ENCODE measurements around the gene G6PD.
"Not testable (repeated sequence)": the region's sequence is repeated elsewhere in the genome, so short reads cannot be mapped to it uniquely, and the experiment has no call there.

The G6PD gene

DNA sequence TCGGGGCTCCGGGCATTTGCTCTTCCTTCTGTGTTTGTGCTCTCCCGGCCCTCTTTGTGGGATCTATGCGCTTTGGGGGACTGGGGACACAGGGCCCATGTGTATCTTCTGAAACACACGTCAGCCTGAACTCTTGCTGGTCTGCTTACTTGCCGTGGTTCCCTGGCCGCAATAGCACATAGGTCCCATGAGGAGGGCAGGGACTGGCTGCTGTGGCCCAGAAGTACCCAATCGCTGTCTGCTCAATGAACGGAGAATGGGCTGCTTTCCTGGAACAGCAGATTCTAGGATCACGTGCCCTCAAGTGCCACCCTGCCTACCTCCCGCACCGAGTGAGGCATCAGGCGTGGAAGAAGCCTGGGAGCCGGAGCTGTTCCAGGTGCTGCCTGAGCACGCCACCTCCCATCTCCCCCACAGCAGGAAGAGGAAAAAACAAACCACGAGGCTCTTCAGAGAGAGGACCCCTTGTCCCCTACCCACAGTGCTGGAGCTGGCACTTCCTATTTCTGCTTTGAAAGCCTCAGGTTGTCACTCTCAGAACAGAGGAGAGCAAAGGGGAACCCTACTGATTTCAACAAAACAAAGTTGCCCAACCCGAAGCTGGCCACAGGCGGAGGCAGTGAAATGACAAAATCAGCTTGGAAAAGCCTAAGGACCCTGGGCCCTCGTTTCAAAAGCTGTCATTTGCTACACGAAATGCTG lies 3.8 kb downstream of the G6PD start:
- DNase-seq: no peak

DNA sequence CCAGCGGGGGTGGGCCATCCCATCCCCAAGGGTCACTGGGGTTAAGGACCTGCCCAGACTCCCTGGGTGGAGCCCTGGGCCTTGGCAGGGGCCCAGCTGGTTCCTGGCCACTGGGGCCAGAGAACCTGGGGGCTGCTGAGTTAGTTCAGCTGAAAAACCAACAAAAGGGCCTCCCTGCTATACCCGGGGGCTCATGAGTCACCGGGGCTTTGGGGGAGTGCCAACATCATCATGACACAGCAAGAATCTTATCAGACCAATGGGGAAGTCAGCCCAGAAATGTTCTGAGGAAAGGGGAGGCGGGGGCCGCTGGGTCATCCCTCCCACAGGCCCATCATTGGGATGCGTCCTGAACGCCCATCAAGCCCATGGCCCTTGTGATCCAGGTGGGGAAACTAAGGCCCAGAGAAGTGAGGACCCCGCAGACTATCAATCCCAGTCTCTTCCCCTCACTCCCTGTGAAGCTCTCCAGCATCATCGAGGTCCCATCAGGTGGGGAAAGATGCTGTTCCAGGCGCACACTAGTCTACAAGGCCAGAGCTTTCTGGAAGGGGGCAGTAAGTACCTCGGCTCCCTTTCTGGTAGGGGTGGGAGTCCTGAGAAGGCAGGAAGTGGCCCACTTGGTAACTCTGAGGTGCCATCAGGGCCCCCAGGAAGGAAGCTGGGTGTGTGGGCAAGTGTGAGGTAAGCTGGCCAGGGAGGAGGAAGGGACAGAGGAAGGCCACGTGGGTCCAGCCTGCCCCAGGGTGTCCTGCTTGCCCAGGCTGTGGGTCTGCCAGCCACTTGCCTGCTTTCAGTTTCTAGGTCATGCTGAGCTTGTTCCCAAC lies 4.5 kb downstream of the G6PD start:
- DNase-seq: no peak

DNA sequence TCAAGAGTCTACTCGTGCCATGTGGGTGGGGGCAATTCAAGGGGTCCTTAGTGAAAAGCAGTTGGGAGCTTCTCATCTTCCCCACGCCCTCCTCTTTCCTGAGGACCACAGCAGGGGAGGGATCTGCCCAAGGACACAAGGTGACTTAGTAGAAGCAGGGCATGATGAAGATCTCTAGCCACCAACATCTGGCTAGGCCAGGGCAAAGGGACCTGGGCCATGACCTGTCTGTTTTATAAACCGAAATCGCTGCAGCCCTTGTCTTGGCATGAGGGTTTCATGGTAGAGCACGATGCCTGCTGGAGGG lies 5.1 kb downstream of the G6PD start:
- no peak for DNase-seq

DNA sequence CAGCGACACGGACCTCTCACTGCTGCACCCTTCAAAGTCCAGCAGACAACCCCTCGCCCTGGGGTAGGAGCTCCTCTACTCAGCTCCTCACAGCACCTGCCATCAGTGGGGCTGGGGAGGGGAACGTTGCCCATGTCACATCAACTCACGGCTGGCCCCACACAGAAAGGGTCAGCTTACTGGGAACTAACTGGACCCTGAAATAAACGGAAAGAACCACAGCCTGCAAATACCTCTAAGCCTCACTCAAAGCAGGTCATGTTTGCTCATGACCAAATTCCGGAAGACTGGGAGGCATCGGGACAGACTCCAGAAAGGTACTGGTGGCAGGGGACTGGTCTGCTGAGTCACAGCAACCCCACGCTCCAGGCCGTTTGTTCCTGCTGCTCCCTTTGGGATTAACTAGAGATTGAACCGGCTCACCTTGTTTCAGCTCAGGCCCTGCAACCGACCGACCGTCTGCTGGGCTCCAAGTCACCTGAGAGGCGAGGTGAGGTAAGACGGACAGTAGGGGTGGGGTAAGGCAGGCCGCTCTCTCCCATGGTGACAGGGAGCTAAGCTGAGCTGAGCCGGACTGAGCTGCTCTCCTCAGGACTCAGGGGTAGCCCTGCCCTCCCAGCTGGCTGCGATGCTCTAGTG lies 5.6 kb downstream of the G6PD start:
- no peak for DNase-seq

DNA sequence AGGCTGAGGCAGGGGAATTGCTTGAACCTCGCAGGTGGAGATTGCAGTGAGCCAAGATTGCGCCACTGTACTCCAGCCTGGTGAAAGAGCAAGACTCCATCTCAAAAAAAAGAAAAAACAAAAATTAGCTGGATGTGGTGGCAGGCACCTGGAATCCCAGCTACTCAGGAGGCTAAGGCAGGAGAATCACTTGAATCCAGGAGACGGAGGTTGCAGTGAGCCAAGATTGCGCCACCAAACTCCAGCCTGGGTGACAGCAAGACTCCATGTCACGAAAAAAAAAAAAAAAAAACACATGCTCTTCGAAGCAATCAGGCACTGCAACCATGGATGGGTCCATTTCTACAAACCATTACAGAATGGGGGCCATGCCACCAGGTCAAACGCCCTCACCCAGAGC lies 6.3 kb downstream of the G6PD start:
- DNase-seq: not testable (repeated sequence)

DNA sequence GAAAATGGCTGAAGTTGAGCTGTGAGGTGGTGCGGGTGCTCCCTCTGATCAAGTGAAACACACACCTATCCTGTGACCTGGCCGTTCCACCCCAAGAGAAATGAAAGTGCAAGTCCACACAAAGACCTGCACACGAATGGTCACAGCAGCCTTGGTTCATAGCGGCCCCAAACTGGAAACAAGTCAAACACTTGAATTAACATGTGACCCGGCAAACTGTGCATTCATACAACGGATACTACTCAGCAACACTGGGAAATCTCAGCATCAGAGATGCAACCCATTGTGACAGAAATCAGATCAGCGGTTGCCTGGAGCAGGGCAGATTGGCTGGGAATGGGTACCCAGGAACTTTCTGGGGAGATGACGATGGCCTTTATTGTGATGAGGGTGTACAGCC lies 7.6 kb downstream of the G6PD start:
- no peak for DNase-seq

DNA sequence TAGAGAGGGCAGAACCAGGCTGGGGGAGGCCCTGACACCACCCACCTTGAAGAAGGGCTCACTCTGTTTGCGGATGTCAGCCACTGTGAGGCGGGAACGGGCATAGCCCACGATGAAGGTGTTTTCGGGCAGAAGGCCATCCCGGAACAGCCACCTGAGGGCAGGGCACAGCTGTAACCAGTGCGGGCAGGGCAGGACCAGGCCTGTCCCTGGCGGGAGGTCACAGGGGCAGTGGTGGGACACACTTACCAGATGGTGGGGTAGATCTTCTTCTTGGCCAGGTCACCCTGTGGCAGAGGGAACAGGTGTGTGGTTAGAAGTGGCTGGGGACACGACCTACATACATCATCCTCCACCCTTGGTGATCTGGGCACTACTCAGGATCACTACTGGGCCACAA lies 10.8 kb downstream of the G6PD start:
- no peak for DNase-seq

DNA sequence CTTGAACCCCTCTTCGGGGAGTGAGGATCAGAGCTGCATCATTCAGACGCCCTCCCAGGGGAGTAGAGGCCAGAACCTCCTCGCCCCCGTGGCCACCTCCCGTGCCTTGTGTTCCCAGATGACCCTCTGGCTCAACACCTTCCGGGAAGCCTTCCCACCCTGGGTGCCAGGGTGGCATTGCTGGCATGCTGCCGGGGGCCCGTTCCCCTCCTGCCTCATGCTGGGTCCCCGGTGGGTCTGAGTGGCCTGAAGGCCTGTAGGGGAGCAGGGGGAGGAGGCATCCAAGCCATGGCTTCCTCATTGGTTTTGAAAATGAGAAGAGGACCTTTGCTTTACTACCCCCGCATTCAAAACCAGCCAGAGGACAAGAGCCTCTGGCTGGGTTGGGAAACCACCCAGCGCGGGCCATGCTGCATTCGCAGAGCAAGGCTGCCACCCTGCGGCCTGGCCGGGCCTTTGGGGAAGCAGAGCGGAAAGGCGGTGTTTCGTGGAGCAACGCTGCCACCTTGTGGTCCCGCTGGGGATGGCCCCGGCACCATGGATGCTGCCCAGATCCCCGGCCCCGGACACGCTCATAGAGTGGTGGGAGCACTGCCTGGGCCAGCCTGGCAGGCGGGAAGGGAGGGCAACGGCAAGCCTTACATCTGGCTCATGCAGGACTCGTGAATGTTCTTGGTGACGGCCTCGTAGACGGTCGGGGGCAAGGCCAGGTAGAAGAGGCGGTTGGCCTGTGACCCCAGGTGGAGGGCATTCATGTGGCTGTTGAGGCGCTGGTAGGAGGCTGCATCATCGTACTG lies 11.9 kb downstream of the G6PD start:
- DNase-seq: peak; percentile 94

DNA sequence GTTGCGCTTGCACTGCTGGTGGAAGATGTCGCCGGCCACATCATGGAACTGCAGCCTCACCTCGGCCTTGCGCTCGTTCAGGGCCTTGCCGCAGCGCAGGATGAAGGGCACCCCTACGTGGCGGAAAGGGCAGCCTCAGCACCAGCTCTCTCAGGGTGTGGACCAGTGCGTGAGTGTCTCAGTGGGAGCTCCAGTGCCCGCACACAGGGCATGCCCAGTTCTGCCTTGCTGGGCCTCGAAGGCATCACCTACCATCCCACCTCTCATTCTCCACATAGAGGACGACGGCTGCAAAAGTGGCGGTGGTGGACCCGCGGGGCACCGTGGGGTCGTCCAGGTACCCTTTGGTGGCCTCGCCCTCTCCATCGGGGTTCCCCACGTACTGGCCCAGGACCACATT lies 14.0 kb downstream of the G6PD start:
- no peak for DNase-seq

DNA sequence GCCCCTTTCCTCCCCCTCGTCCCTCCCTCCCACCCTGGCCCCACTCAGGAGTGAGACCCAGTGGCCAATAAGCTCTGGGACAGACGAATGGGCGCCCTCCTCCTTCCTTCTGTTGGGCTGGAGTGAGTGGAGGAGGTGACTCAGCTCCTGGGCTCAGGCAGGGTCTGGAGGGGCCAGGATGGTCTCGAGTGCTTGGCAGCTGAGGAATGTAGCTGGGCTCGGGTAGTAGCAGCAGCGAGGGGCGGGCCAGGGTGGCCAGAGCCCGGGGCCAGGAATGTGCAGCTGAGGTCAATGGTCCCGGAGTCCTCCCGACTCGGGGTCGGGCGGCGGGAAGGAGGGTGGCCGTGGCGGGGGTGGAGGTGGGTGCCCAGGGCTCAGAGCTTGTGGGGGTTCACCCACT lies 15.0 kb downstream of the G6PD start:
- no peak for DNase-seq

DNA sequence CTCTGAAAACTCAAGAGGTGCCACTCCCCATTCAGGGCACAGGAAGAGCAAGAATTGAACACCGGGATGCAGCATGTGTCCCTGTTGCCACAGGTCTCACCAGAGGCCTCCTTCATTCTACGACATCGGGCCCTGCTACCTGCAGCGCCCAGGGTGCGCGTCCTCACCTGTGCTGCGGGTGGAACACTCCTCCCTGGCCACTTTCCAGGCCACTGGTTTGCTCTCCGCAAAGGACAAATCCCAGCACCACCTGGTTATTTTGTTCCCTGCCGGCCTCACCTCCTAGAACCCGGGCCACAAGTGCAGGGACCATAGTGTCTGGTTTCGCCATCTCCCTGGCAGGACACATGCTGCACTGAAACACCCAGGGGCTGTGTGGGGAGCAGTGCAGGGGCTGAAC lies 16.4 kb downstream of the G6PD start:
- no peak for DNase-seq

DNA sequence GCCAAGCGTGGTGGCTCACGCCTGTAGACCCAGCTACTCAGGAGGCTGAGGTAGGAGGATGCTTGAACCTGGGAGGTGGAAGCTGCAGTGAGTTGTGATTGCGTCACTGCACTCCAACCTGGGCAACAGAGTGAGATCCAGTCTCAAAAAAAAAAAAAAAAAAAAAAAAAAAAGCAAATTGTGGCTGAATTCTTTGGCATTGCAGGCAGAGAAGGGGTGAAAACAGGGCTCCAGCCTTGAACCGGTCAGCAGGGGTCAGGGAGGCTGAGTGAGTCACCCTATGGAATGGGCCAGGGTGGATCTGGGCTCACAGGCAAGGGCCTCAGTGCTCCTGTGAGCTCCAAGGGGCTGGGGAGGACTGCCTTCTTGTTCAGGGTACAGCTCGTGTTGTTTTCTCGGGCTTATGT lies 17.4 kb downstream of the G6PD start:
- no peak for DNase-seq

DNA sequence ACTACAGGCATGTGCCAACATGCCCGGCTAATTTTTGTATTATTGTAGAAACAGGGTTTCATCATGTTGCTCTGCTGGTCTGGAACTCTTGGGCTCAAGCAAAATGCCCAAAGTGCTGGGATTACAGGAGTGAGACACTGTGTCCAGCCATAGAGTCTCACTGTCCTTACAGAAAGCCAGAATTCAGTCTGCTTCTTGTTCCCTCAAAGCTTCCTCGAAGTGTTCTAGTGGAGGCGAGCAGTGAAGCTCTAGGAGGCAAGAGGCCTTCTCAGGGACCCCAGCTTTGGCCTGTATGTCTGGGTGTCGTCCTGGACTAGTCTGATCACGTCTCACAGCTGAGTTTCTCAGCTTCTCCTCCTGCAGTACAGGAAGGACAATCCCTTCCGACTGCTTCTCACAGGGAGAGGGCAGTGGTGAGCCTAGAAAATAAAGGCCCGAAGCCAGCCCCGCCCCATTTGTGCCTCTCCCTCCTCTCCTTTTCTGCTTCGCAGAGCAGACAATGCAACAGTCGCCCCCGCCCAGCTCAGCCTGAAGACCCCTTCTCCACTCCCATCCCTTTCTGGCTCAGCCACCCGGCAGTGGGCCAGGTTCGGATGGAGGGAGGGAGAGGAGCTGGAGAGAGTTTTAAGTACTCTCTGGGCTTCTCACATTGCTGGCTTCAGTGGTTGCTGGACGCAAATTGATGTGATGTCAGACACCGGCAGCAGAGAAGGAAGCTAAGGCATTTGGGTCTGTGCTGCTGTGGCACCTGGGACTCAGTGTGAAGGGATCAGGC lies 19.6 kb downstream of the G6PD start:
- DNase-seq: peak; percentile 48

DNA sequence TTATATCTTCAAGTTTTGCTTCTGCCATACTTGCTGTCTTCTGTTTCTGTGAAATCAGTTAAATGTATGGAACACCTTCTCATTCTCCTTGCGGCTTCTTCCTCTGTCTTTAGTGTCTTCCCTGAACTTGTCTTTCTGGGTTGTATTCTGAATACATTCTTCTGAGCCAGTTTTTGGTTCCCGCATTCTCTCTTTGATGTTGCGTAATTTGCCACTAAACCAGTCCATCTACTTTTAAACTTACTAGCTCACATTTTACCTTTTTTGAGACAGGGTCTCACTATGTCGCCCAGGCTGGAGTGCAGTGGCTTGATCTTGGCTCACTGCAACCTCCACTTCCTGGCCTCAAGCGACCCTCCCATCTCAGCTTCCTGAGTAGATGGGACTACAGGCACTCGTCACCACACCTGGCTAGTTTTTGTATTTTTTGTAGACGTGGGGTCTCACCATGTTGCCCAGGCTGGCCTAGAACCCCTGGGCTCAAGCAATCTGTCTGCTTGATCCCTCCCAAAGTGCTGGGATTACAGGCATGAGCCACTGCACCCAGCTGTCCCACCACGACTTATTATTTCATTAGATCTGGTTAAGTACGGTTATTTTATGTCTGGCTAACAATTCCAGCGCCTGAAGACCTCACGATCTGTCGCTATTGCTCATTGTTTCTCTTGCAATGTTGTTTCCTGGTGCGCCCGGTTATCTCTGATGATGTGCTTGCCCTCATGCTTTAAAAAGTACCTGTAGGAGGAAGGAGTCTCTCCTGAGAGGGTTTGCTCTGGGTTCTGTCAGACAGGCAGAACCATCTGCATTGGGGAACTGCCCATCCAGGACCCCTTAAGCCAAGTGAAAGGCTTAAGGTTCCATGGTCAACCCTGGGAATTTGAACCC lies 20.8 kb downstream of the G6PD start:
- no peak for DNase-seq

DNA sequence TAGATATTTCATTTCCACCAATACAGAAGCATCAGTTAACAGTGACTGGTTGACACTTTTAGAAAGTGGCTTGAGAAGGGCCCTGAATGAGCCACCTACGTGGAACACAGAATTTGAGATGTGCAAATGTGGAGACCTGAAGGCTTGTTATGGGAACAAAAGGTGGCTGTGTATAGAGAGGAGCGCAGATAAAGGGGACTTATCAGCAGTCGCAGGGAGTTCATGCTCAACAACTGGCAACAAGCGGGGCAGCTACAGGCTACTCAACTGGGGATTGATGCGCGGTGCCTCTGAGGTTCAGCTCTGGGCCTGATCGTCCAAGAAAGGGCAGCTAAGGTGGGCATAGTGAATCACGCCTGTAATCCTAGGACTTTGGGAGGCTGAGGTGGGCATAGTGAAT lies 27.3 kb downstream of the G6PD start:
- DNase-seq: no peak

DNA sequence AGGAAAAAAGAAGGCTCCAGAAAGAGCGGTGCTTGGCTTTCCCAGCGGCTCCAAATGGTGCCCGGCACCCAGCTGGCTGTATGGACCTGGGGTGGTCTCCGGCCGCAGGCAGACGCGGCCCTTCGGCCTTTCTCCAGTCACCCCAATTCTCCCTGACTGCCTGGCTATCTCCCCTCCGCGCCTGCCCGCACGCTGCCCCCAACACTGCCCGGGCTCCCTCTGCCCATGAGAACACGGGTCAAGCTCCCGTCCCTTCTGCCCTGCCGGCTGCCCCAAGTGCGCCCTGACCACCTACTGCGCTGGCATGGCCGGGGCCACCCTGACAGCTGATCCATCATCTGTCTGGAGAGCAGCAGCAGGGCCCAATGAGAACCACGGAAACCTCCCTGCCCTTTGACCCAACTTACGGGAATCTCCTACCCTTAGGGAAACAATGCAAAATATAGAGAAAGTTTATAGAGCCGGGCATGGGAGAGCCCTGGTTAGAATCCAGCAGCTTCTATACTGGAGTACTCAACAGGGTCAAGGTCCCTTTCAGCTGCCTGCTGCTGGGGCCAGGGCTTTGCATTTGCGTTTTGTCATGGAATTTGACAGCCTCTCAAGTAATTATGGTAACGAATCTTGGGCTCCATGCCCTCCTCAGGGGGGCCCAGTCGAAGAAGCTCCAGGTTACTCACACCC lies 29.4 kb downstream of the G6PD start:
- no peak for DNase-seq

DNA sequence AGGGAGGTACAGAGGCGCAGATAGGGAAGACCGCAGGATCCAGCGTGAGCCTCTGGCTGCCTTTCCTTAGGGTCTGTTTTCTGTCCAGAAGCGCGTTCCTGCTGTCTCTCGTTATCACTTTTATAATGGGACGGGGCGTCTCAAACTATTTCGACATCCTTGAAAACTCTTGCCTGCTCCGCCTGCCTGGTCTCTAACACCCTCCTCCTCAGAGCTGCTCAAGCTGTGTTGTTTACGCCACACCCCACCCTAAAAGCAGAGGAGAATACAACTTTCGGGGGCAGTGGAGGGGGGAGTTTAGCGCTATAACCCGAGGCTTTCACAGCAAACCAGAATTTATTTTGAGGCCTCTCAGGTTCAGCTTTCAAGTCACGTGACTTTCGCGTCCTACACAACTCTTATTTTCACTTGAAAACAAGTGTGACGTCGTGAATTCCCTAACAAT lies 30.0 kb downstream of the G6PD start:
- no peak for DNase-seq

DNA sequence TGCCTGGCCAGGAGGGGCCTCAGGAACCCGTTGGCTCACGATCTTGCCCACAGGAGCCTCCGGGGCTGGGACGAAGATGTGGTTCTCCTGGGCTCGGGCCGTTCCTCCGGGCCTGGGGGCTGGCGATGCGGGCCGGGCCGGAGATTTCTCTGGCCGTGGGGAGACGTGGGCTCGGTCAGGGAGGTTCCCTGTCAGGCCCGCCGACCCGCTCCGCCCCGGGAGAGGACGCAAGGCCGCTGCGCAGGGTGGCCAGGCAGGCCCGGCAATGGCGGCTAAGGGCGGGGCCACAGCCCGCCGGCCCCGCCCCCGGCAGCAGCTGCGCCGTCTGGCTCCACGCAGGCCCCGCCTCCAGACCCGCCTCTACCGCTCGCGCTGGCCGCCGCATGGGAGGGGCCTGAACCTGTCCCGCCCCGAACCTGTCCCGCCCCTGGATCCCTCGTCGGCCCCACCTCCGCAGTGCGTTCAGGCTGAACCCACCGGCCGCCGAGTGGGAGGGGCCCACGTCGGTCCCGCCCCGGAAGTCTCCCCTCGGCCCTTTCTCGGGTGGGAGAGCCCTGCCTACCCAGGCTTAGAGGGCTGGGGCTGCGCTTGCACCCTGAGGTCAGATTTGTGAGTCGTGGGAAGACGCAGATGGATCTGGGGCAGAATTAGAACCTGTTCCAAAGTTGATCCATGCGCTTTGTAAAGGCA lies 30.5 kb downstream of the G6PD start, which contains the start of gene FAM3A:
Gene FAM3A (minus strand): TSS at position 267 of the 690 bp plus-strand sequence. CDS start 460 bp downstream, outside the sequence.
- peak; percentile 89 for DNase-seq

DNA sequence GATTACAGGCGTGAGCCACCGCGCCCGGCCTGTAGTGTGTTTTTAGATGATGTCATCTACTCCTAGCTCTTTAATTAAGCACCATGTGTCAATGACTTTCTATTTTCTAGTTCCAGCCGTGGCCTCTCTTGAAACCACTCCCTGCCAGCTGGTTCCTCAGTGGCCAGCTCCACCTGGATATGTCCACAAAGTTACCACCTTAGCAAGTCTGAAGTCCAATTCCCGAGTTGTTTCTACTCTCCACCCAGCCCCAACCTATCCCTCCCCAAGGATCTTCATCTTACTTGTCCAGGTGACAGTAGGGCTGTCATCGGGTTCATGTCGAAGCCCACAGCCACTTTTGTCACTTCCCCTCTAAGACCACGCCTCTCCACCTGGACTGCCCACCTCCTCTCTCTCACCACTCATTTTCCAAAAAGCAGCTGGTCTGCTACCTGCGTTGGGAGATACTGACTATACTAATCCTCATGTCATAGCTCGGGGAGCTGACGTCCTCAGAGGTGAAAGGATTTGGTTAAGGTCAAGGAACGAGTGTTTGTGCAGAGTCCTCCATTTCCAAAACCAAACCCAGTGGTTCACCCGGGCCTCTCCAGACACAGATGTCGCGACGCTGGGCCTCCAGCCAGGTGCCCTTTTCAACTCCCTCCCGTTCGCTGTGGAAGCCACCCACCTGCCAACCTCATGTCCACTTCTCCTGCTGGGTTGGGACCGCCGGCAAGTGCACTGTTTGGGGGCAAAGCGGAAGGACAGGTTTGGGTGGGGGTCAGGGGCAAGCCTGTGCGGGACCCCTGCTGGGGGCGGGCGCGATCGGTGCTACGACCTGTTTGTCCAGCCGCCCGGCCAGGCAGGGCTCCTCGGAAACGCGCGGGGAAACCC lies 31.3 kb downstream of the G6PD start:
- no peak for DNase-seq
